Ammon's horn (tissue), 1 donor: ENCODE results near the gene C1orf198.

Experiments
- DNase-seq: peaks from one replicate; pipeline ENCODE4 v3.0.0-alpha.2; 2016; ENCODE audit warnings: low spot score

The C1orf198 gene

GRCh38 chr1:230833511-230833910, 34.8 kb downstream of the C1orf198 start:
- DNase-seq: no peak

- no peak for DNase-seq
These were observed 35.8 kb downstream of the C1orf198 start for GRCh38 chr1:230832476-230832875.

- no peak for DNase-seq
These were observed 36.5 kb downstream of the C1orf198 start for GRCh38 chr1:230831771-230832170.

GRCh38 chr1:230828421-230828820, 39.9 kb downstream of the C1orf198 start:
- DNase-seq: no peak

- DNase-seq: no peak
These were observed 40.5 kb downstream of the C1orf198 start for GRCh38 chr1:230827801-230828200.

- DNase-seq: peak; percentile 88
These were observed 41.1 kb downstream of the C1orf198 start for GRCh38 chr1:230827081-230827681.

GRCh38 chr1:230826166-230826875, 42.0 kb downstream of the C1orf198 start:
- no peak for DNase-seq

GRCh38 chr1:230825761-230826160, 42.6 kb downstream of the C1orf198 start:
- DNase-seq: no peak

- no peak for DNase-seq
These were observed 43.2 kb downstream of the C1orf198 start for GRCh38 chr1:230824919-230825721.

GRCh38 chr1:230824551-230824918, 43.8 kb downstream of the C1orf198 start:
- no peak for DNase-seq

GRCh38 chr1:230823931-230824381, 44.4 kb downstream of the C1orf198 start:
- no peak for DNase-seq

- DNase-seq: no peak
These were observed 44.9 kb downstream of the C1orf198 start for GRCh38 chr1:230823426-230823825.

- no peak for DNase-seq
These were observed 46.2 kb downstream of the C1orf198 start for GRCh38 chr1:230822092-230822581.

- no peak for DNase-seq
These were observed 47.0 kb downstream of the C1orf198 start for GRCh38 chr1:230821346-230821745.

- peak; percentile 91 for DNase-seq
These were observed 47.8 kb downstream of the C1orf198 start for GRCh38 chr1:230820568-230820967.

GRCh38 chr1:230819976-230820375, 48.3 kb downstream of the C1orf198 start:
- no peak for DNase-seq

- DNase-seq: no peak
These were observed 49.4 kb downstream of the C1orf198 start for GRCh38 chr1:230818901-230819300.

GRCh38 chr1:230818367-230818766, 50.0 kb downstream of the C1orf198 start:
- no peak for DNase-seq

GRCh38 chr1:230816018-230816417, 52.3 kb downstream of the C1orf198 start:
- DNase-seq: no peak

- DNase-seq: no peak
These were observed 53.2 kb downstream of the C1orf198 start for GRCh38 chr1:230814949-230815692.

- no peak for DNase-seq
These were observed 55.8 kb downstream of the C1orf198 start for GRCh38 chr1:230812568-230812967.
